ENCODE measurements around the gene ENDOG. TPM values are rescaled to one million over a fixed set of nuclear protein-coding genes. Genes with fewer than 3 reads are reported as not detected.

Gene ENDOG
- total RNA-seq, 1 experiment from 2014 or later, result 16.7 TPM

GRCh38 chr9:128773049-128773448, 45.3 kb upstream of the ENDOG start:
- peaks cover 0 to under 1% (median 0%) of the 10 kb centered on the region in 3 experiments; a peak in 1 of 7 replicates for H3K36me3 Mint-ChIP-seq (ENCODE audit: insufficient read depth in 1 of 3, low read depth in 3 of 3)
- Histone ChIP-seq H3K79me2 (ENCODE audit: insufficient read depth, low read length) (no peaks in the 10 kb centered on the region; the same call in 1 of the 2 replicates), H3K27ac (ENCODE audit: insufficient read length, low read depth, low read length) (no peak overlapping the region)

More at GRCh38 chr9:128773049-128773448, 45.3 kb upstream of the ENDOG start:
- no peak overlapping the region for H2BK20ac ChIP-seq (ENCODE audit: low read depth, low read length, poor library complexity, severe bottlenecking)
- no peak for DNase-seq
- H3K9me3 ChIP-seq (ENCODE audit: control insufficient read depth, low read depth, low read length), result no peaks in the 10 kb centered on the region
- no peak overlapping the region for H4K8ac ChIP-seq (replicated peaks; ENCODE audit: insufficient read length, low read depth, low read length)
- no peak for TF ChIP-seq CTCF (conservative IDR thresholded peaks at IDR 0.05)
- H3T11ph ChIP-seq (ENCODE audit: low read length), result no peak overlapping the region
- no peak overlapping the region for H4K91ac ChIP-seq (ENCODE audit: insufficient read length, low read depth, low read length)
- no peaks in the 10 kb centered on the region for H3K27me3 ChIP-seq (ENCODE audit: insufficient read depth, low read length)
- peaks cover 2% of the 10 kb centered on the region; the same call in 1 of the 2 replicates for H3K27me3 Mint-ChIP-seq (ENCODE audit: low read depth)
- no peak overlapping the region for H2BK120ac ChIP-seq (ENCODE audit: low read depth, low read length, poor library complexity, severe bottlenecking)
- no peak overlapping the region for H2BK5ac ChIP-seq (ENCODE audit: insufficient read length, low read length)
- no peak overlapping the region for H3K18ac ChIP-seq (ENCODE audit: insufficient read length, low read depth, low read length)
- no peak overlapping the region for H3K56ac ChIP-seq (ENCODE audit: insufficient read length, low read depth, low read length)
- H2AK5ac ChIP-seq (ENCODE audit: insufficient read length, low read length), result no peak overlapping the region
- H3K4me3 Mint-ChIP-seq, result peak overlapping the region; percentile 87 to 90; a peak in 4 of 5 replicates
- H2BK12ac ChIP-seq (ENCODE audit: insufficient read length, low read depth, low read length), result no peak overlapping the region
- H3K23me2 ChIP-seq (ENCODE audit: insufficient read length, low read depth, low read length, poor library complexity, severe bottlenecking), result peaks cover 12% of the 10 kb centered on the region
- no peak overlapping the region for H2AFZ ChIP-seq (ENCODE audit: low read length)
- peaks cover 9 to 11% of the 10 kb centered on the region in 2 experiments for H3K4me1 Mint-ChIP-seq
- no peak overlapping the region for H2BK15ac ChIP-seq (ENCODE audit: low read depth, low read length)
- peaks cover 6 to 10% of the 10 kb centered on the region in 2 experiments; a peak in 4 of 5 replicates for H3K9me3 Mint-ChIP-seq
- H3K9ac ChIP-seq (ENCODE audit: extremely low read depth, insufficient read length, low read length), result no peak overlapping the region
- no peak overlapping the region for H3K23ac ChIP-seq (ENCODE audit: insufficient read length, low read depth, low read length)
- no peak overlapping the region for H3K4me2 ChIP-seq (ENCODE audit: insufficient read depth, insufficient read length, low read length)
- H3K79me1 ChIP-seq (ENCODE audit: insufficient read depth, low read depth, low read length, poor library complexity, severe bottlenecking), result no peaks in the 10 kb centered on the region
- WGBS (ENCODE audit: extremely low coverage, insufficient read length, low lambda C conversion rate), result no CpG with 5 or more reads among the region's 5 CpGs
- H3K4ac ChIP-seq (ENCODE audit: low read depth, low read length), result no peak overlapping the region
- no peak overlapping the region for H3K14ac ChIP-seq (ENCODE audit: insufficient read depth, low read length)
- H3K4me1 ChIP-seq (ENCODE audit: insufficient read depth, low read length), result no peaks in the 10 kb centered on the region
- H3K27ac Mint-ChIP-seq, result no peak overlapping the region
- H4K20me1 ChIP-seq (ENCODE audit: control insufficient read depth, insufficient read depth, insufficient read length), result no peaks in the 10 kb centered on the region
- H4K5ac ChIP-seq (ENCODE audit: insufficient read length, low read depth, low read length), result no peak overlapping the region

Data from H9 (cell line).